RWPE1 (cell line): ENCODE data around the gene ARAP1.

ENCODE experiments used
- CTCF ChIA-PET: fragments of 350-600 bp; sonication (Branson Sonifier 250); formaldehyde crosslinking; extraction: SDS; loops from one replicate; lab custom pipeline; 2021; lab: Yijun Ruan, JAX
- POLR2A ChIA-PET: fragments of 400-600 bp; formaldehyde crosslinking; extraction: SDS; loops from one replicate; lab custom pipeline; 2020; ENCODE audit warnings: antibody characterized with exemption; ENCODE audit not compliant: low non-redundant PET; lab: Yijun Ruan, JAX
- DNase-seq: peaks from one replicate; pipeline ENCODE4 v3.0.0; 2012; ENCODE audit warnings: low spot score
- H3K27ac ChIP-seq: fragments of 450-650 bp; 2 replicates; pipeline ENCODE4 v1.5.1; 2017
- CTCF ChIP-seq: fragments of 450-650 bp; conservative IDR thresholded peaks from 2 replicates; pipeline ENCODE4 v1.5.1; 2017; ENCODE audit warnings: low read depth, mild to moderate bottlenecking

ARAP1 gene

GRCh38 chr11:72724021-72724551 lies 28.1 kb downstream of the ARAP1 start:
- ChIA-PET POLR2A (no interaction called here), CTCF (interaction anchor here (0.7 to 1.9 kb wide), 4 partner anchors 58 to 461 kb away, joined by 3 to 9 read pairs (median 4); no protein-coding TSS in a partner anchor)

GRCh38 chr11:72723508-72723907 lies 28.7 kb downstream of the ARAP1 start:
- peak overlapping the region; percentile 97 for H3K27ac ChIP-seq
- no peak for DNase-seq
- ChIA-PET CTCF (interaction anchor here (1.2 kb wide), 1 partner anchor 70 kb away, joined by 3 read pairs; no protein-coding TSS in a partner anchor), POLR2A (no interaction called here)
- TF ChIP-seq CTCF = no peak

More at GRCh38 chr11:72724021-72724551, 28.1 kb downstream of the ARAP1 start:
- no peak for DNase-seq
- peak overlapping the region; percentile 97 for H3K27ac ChIP-seq
- TF ChIP-seq CTCF = no peak

GRCh38 chr11:72722050-72722748 lies 30.0 kb downstream of the ARAP1 start:
- no peak for TF ChIP-seq CTCF
- ChIA-PET POLR2A (interaction anchor here (0.6 kb wide), 2 partner anchors 30 to 701 kb away, joined by 3 read pairs; partner anchors contain the start of gene ARAP1), CTCF (interaction anchor here (0.8 kb wide), 1 partner anchor 28 kb away, joined by 5 read pairs; no protein-coding TSS in a partner anchor)
- peak overlapping the region; percentile 97 for H3K27ac ChIP-seq
- DNase-seq = peak; percentile 96

- ChIA-PET POLR2A (no interaction called here), CTCF (interaction anchor here (0.8 kb wide), 1 partner anchor 29 kb away, joined by 5 read pairs; no protein-coding TSS in a partner anchor)
- DNase-seq = peak; percentile 75
- TF ChIP-seq CTCF = no peak
- H3K27ac ChIP-seq = peak overlapping the region; percentile 97
These were observed 30.5 kb downstream of the ARAP1 start for GRCh38 chr11:72721689-72722049.

GRCh38 chr11:72721276-72721675 lies 30.9 kb downstream of the ARAP1 start:
- POLR2A ChIA-PET = no interaction called here
- DNase-seq = no peak

More at GRCh38 chr11:72721276-72721675, 30.9 kb downstream of the ARAP1 start:
- TF ChIP-seq CTCF = no peak
- CTCF ChIA-PET = interaction anchor here (0.8 kb wide), 1 partner anchor 29 kb away, joined by 5 read pairs; no protein-coding TSS in a partner anchor
- peak overlapping the region; percentile 97 for H3K27ac ChIP-seq
